Cortex of kidney (tissue), 1 donor: ENCODE measurements around the gene TMEM269.
A peak's percentile ranks its signal among the peaks of the same experiment; 100 is the strongest.
"Not testable (repeated sequence)": the region's sequence is repeated elsewhere in the genome, so short reads cannot be mapped to it uniquely, and the experiment has no call there.

Experiments
- DNase-seq: peaks from one replicate; lab custom pipeline; 2025; lab: John Stamatoyannopoulos, UW

The TMEM269 gene

DNA sequence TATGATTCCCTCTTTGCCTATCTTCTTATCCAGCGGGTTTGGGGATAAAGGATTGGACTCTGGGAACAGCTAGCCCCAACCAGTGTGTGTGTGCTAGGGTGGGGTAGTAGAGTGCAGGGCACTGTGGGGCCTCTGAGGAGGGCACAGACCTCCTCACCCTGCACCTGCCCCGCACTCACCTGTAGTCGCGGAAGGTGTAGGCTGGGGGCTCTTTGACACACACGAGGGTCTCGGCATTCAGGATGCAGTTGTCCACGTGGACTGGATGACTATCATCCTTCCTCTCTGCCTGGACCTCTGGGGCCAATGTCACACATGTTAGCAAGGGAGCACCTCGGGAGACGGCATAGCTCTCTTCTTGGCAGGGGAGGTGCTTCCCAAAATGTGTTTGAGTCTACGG lies 36.8 kb upstream of the TMEM269 start:
- DNase-seq = no peak

GRCh38 chr1:42748461-42749410 lies 36.1 kb upstream of the TMEM269 start:
- DNase-seq = no peak

- no peak for DNase-seq
These were observed 34.8 kb upstream of the TMEM269 start for GRCh38 chr1:42750041-42750440.

DNA sequence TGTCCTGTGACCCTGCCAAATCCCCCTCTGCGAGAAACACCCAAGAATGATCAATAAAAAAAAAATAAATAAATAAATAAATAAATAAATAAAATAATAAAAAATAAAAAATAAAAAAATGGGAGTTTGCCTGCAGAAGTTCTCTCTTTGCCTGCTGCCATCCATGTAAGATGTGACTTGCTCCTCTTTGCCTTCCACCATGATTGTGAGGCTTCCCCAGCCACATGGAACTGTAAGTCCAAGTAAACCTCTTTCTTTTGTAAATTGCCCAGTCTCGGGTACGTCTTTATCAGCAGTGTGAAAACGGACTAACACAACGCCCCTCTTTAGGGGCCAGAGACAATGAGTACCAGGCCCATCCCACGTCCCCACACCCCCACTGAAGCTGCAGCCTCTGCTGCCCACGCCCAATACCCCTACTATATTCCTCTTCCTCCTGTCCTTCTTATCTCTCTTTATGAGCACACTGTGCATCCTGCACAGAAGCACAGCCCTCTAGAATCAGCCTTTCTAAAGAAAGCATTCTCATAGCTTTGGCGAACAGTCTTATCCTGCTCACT lies 33.2 kb upstream of the TMEM269 start:
- not testable (repeated sequence) for DNase-seq

DNA sequence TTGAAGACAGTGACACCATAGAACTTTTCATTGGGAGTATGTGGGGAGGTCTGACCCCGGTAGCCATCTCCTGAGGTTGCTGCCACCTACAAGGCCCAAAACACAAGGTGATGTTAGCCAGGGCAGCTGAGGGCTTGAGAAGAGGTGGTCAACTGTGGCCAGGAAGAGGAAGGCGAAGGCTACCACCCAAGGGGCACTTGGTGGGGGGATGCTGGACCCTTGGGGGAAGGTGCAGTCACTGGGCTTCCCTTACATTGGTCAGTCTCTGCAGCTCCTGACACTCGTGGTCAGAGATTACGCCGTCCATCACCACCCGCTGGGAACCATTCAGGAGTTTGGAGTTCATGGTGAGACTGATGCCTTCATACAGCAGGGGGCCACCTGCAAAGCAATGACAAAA lies 32.5 kb upstream of the TMEM269 start:
- no peak for DNase-seq

DNA sequence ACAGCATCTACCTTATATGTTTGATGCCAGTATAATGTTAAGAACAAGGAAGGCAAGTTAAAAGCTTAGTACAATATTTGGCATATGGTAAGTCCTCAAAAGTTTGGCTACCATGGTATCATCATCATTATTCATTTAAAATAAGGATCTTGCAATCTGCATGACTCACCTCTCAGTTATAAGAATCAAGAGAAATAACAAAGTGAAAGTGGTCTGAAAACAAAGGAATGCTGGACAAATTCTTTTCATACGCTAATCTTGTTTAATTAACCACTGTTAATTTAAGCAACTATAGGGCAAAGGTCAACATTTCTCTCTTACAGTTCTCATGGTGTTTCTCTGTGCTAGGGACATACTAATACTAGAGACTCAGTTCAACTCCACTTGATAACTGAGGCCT lies 31.7 kb upstream of the TMEM269 start:
- no peak for DNase-seq

- DNase-seq = no peak
These were observed 27.6 kb upstream of the TMEM269 start for GRCh38 chr1:42756956-42757891.

DNA sequence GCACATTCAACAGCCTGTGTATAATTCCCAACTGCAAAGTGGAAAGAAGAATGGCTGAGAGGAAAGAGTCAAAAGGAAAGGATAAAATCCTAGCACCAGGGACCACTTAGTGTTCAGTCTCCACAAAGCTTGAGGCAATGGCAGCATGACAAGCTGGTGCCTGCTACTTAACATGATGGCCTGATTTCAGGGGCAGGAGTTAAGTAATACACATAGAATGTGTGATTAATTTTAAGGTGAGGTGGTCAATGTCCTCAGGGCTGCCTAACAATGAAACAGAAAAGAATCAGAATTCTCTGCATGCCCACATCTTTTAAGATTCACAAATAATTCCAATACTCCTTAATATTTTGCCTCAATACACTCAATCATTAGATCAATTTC lies 26.9 kb upstream of the TMEM269 start:
- no peak for DNase-seq

DNA sequence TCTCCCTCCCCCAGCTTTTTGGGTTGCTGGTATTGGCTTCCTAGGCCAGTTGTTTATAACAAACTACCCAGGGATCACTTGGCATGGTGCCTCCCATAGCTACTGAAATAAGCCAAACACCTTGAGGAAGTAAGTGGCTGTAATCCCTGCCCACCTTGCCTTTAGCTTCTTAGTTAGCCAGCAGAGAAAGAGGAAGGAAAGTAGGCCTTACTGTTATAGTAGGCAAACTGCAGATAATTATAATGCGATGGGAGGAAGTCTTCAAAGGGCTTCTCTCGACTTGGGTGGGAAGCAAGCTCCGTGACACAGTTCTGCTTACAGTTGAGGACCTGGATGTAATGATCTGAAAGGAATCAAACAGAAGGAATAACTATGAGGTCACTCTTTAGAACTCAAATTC lies 26.1 kb upstream of the TMEM269 start:
- DNase-seq = no peak

DNA sequence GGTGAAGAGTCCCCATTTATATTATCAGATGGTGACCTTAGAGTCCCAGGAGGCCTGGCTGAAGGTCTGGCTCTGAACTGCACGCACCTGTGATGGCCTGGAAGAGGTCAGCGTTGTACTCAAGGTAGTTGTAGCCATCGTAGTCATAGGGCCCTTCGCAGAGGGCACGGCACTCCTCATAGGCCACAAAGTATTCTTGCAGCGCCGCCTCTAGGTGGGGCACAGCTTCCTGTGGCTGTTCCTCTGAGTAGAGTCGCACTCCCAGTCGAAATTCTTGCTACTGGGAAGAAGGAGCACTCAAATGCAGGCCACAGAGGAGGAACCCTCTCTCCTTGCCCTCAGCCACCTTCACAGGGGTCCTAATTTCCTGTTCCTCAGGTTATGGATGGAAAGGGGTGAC lies 25.7 kb upstream of the TMEM269 start:
- no peak for DNase-seq

DNA sequence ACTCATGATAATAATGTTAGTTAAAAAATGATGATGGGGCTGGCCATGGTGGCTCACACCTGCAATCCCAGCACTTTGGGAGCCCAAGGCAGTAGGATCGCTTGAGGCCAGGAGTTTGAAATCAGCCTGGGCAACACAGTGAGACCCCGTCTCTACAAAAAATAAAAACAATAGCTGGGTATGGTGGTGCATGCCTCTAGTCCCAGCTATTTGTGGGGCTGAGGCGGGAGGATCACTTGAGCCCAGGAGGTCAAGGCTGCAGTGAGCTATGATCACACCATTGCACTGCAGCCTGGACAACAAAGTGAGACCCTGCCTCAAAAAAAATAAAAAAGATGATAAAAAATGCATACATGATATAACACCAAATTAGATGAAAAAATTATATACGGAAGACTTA lies 23.2 kb upstream of the TMEM269 start:
- DNase-seq = no peak

DNA sequence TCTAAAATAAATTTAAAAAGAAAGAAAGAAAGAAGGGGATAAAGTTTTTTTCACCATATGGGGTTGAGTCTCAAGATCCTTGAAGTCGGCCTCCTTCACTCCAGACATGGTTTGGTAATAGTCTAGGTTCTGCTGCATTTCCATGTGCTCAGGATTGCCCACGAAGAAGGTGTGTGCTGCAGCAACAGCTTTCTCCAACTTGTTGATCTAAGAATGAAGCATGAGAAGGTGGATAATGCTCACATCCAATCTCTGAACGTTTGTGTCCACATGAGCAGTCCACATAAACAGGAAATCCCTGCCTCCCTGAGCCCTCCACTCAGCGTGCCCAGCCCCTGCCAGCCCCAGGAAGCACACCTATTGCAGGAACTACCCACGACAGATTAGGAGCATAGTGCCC lies 22.5 kb upstream of the TMEM269 start:
- no peak for DNase-seq

DNA sequence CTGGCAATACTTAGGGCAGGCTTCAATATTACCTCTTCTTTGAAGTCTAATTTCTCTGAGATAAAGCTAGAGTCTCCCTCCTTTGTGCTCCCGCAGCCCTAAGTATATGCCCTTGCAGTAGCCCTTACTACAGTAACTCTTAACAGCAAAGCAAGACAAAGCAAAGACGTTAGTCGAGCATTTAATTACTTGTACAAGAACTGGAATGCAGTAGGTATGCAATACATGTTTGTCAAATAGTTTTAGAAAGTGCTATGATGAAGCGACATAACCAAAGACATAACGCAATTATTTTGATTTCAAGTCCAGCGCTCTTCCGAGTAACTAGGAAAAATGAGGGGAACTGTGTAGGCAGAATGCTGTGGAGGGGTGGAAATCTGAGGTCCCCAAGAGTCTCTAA lies 19.5 kb upstream of the TMEM269 start:
- no peak for DNase-seq

DNA sequence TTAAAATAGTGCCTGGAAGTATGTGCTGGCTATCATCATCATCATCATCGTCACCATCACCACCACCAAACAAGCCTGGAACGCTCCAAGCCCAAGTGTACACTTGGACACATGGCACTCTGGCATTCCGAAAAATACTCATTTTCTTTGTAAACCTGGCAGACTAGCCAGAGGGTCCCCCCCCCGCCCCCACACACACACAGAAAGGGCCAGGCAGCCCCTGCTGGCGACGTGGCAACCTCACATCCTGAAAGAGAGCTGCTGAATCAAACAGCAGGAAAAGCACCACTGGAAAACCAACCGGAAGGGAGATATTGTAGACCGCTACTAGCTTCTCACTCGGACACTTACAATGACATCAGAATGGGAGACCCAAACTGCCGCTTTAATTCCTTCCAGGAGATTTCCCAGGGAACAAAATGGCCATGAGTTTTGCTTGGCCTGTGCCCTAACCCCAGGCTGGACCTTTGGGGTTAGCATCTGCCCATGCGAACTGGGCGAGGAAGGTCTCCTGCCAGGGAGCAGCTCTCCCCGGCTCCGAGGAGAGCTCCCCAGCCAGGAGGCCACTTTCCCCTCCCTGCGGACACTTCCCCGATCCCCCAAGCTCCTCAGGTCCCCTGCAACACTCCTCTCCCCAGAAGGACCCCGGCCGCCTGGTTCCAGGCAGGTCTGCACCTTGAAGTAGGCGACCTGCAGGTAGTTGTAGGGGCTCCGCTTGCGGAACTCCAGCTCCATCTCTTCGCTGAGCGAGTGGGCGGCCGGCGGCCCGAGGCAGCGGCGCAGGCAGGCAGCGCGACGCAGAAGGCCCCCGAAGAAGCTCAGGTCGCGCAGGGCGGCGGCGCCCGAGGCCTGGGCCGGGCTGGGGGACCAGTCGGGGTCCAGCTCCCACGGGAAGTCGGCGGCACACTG lies 18.7 kb upstream of the TMEM269 start:
- DNase-seq = no peak

- peak; percentile 86 for DNase-seq
These were observed 17.9 kb upstream of the TMEM269 start, which contains the start of the genes C1orf50 and P3H1 for GRCh38 chr1:42766741-42767509. C1orf50 (plus strand) TSS chr1:42767249; CDS start chr1:42767312, 63 bp downstream. P3H1 (minus strand) TSS chr1:42767028; CDS start chr1:42766971, 57 bp downstream.

DNA sequence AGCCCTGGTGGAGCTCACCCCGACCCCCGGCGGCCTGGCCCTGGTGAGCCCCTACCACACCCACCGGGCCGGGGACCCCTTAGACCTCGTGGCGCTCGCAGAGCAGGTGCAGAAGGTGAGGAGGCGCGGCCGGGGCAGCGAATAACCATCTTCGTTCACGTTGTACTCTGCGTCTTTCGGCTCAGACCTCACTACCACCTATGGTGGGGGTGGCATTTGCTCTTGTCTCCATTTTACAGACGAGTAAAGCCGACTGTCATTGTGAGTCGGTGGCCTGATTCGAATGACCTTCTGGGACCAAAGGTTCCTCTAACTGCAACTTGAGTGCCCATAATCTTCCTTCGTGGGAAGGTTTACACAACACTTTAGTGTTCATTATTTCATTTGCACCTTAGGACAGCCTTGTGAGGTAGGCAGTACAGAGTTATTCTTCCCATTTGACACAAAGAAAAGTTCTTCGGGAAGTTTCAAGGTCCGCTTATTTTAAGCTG lies 17.2 kb upstream of the TMEM269 start:
- DNase-seq = no peak

DNA sequence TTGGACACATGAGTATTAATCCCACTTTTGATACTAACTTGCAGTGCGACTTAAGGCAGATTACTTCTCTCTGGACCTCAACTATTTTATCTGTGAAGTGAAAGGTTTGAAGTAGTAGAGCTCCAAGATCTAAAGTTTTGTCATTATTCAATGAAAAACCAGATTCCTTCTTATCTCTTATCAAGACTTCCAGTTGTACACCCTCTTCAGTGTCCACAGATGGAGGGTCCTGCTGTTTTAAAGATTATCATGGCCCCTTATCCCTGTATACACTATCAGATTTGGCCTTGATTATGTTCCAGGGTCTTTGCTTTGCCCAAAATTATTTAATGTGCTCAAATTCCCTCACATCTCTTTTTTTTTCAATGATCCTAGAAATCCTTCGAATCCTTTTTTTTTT lies 16.6 kb upstream of the TMEM269 start:
- DNase-seq = no peak

- DNase-seq = no peak
These were observed 15.0 kb upstream of the TMEM269 start for GRCh38 chr1:42769811-42770210.

GRCh38 chr1:42773420-42773819 lies 11.4 kb upstream of the TMEM269 start:
- DNase-seq = no peak

DNA sequence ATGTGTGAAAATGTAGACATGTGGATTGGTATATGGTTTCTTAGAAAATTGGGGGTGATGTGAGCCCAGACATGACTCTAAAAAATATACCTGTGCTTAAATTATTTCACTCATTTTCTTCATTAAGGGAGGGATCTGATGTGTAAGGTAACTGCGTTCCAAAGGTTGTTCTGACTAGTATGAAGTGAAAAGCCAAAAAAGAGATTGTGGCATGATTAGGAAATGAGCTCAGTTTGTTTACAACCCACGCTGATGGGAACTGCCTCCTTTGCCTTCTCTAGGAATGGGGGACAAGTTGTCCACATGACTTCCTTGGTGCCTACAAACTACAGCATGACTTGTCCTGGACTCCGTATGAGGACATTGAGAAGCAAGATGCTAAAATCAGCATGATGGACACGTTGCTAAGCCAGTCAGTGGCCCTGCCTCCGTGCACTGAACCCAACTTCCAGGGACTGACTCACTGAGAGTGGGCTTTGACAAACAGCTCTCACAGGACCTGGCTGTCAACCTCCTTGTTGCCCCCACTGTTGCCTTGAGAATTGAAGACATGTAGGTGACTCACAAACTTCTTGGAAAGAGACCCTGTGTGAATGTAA lies 9.8 kb upstream of the TMEM269 start:
- no peak for DNase-seq
